ENCODE data around the gene GRM5. TPM values are rescaled to one million over a fixed set of nuclear protein-coding genes. Genes with fewer than 3 reads are reported as not detected.
A peak's percentile ranks its signal among the peaks of the same experiment; 100 is the strongest.

Gene GRM5
- total RNA-seq, 1 experiment from 2014 or later, result 8.3 TPM

GRCh38 chr11:88790182-88790581, 275.6 kb downstream of the GRM5 start:
- Mint-ChIP-seq H3K9me3 (ENCODE audit: low read depth, unreplicated experiment) (no peaks in the 10 kb centered on the region), H3K27me3 (ENCODE audit: unreplicated experiment) (no peaks in the 10 kb centered on the region), H3K4me1 (ENCODE audit: low read depth, unreplicated experiment) (no peaks in the 10 kb centered on the region), H3K27ac (ENCODE audit: unreplicated experiment) (no peak overlapping the region), H3K4me3 (ENCODE audit: low read depth, unreplicated experiment) (no peak overlapping the region), H3K36me3 (ENCODE audit: insufficient read depth, unreplicated experiment) (no peaks in the 10 kb centered on the region)
- CTCF ChIA-PET, result no interaction called here
- intact Hi-C loops (cut with micrococcal nuclease; ENCODE audit: unreplicated experiment), result no loop called here
- no TSS peak for BruUV-seq (replicated peaks)
- TF ChIP-seq CTCF (IDR thresholded peaks at IDR 0.05; ENCODE audit: unreplicated experiment), result no peak
- no peak for DNase-seq

- H3K4me1 Mint-ChIP-seq (ENCODE audit: low read depth, unreplicated experiment), result peaks cover 8% of the 10 kb centered on the region
- no peak overlapping the region for H3K27ac Mint-ChIP-seq (ENCODE audit: unreplicated experiment)
- BruUV-seq (replicated peaks), result no TSS peak
- no peak overlapping the region for H3K4me3 Mint-ChIP-seq (ENCODE audit: low read depth, unreplicated experiment)
- no peaks in the 10 kb centered on the region for H3K9me3 Mint-ChIP-seq (ENCODE audit: low read depth, unreplicated experiment)
- intact Hi-C loops (cut with micrococcal nuclease; ENCODE audit: unreplicated experiment), result no loop called here
- H3K36me3 Mint-ChIP-seq (ENCODE audit: insufficient read depth, unreplicated experiment), result no peaks in the 10 kb centered on the region
- DNase-seq, result peak; percentile 1
- CTCF ChIA-PET, result no interaction called here
- no peak for TF ChIP-seq CTCF (IDR thresholded peaks at IDR 0.05; ENCODE audit: unreplicated experiment)
- H3K27me3 Mint-ChIP-seq (ENCODE audit: unreplicated experiment), result no peaks in the 10 kb centered on the region
Measured at GRCh38 chr11:88779577-88779976, 286.2 kb downstream of the GRM5 start.

- no peaks in the 10 kb centered on the region for H3K9me3 Mint-ChIP-seq (ENCODE audit: low read depth, unreplicated experiment)
- no peaks in the 10 kb centered on the region for H3K27me3 Mint-ChIP-seq (ENCODE audit: unreplicated experiment)
- BruUV-seq (replicated peaks), result no TSS peak
- H3K4me3 Mint-ChIP-seq (ENCODE audit: low read depth, unreplicated experiment), result no peak overlapping the region
- H3K36me3 Mint-ChIP-seq (ENCODE audit: insufficient read depth, unreplicated experiment), result no peaks in the 10 kb centered on the region
- H3K4me1 Mint-ChIP-seq (ENCODE audit: low read depth, unreplicated experiment), result no peaks in the 10 kb centered on the region
- intact Hi-C loops (cut with micrococcal nuclease; ENCODE audit: unreplicated experiment), result no loop called here
- CTCF ChIA-PET, result no interaction called here
- no peak for TF ChIP-seq CTCF (IDR thresholded peaks at IDR 0.05; ENCODE audit: unreplicated experiment)
- DNase-seq, result no peak
- no peak overlapping the region for H3K27ac Mint-ChIP-seq (ENCODE audit: unreplicated experiment)
Measured at GRCh38 chr11:88770475-88771079, 295.2 kb downstream of the GRM5 start.

GRCh38 chr11:88744140-88744539, 321.6 kb downstream of the GRM5 start:
- no peaks in the 10 kb centered on the region for H3K27me3 Mint-ChIP-seq (ENCODE audit: unreplicated experiment)
- H3K9me3 Mint-ChIP-seq (ENCODE audit: low read depth, unreplicated experiment), result no peaks in the 10 kb centered on the region
- H3K36me3 Mint-ChIP-seq (ENCODE audit: insufficient read depth, unreplicated experiment), result no peaks in the 10 kb centered on the region
- CTCF ChIA-PET, result no interaction called here
- no TSS peak for BruUV-seq (replicated peaks)
- H3K4me1 Mint-ChIP-seq (ENCODE audit: low read depth, unreplicated experiment), result no peaks in the 10 kb centered on the region
- no peak overlapping the region for H3K27ac Mint-ChIP-seq (ENCODE audit: unreplicated experiment)
- H3K4me3 Mint-ChIP-seq (ENCODE audit: low read depth, unreplicated experiment), result no peak overlapping the region
- no peak for TF ChIP-seq CTCF (IDR thresholded peaks at IDR 0.05; ENCODE audit: unreplicated experiment)
- intact Hi-C loops (cut with micrococcal nuclease; ENCODE audit: unreplicated experiment), result no loop called here
- DNase-seq, result no peak

Data from Calu3 (cell line).